ENCODE data around the gene SEC31A. TPM values are rescaled to one million over a fixed set of nuclear protein-coding genes. Genes with fewer than 3 reads are reported as not detected.

The SEC31A gene
- total RNA-seq, 1 donor from 2014 or later = 246 TPM

Other genes starting within 250 kb of the SEC31A start
- gene SCD5, start 92.4 kb downstream of the SEC31A start, total RNA-seq = 55.6 and 60.1 TPM in 2 replicates
- 7.7 and 7.8 TPM in 2 replicates for gene THAP9, start 9.6 kb upstream of the SEC31A start, total RNA-seq
- 10.9 and 16.9 TPM in 2 replicates for gene LIN54, start 119.7 kb upstream of the SEC31A start, total RNA-seq
- gene COPS4, start 144.0 kb upstream of the SEC31A start, total RNA-seq = 79.0 and 144 TPM in 2 replicates
- gene PLAC8, start 223.6 kb upstream of the SEC31A start, total RNA-seq = 0.34 and 1.1 TPM in 2 replicates

All from dermis blood vessel endothelial cell (primary cell).